ENCODE measurements around the gene CD82.
A peak's percentile ranks its signal among the peaks of the same experiment; 100 is the strongest.

Gene CD82

DNA sequence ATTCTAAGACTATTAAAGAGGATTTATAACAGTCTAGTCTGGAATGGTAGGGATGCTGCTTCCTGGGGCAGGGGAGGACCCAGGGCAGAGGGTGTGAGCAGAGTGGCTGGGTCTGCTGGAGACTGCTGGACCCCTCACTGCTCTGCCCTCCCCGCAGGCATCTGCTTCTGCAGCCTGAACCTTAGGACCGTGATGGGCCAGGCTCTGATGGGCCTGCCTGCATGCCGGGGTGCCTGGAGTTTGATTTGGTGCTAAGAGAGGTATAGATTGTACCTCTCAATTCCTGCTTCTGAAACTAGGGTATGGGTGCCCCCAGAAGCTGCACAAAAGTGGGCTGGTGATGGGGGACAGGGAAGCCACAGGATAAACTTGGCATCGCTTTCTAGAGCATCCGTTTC lies 54.9 kb downstream of the CD82 start:
- no peak overlapping the region for H3K4me3 ChIP-seq (ENCODE audit: low read length)
- TF ChIP-seq, protein P1, sequence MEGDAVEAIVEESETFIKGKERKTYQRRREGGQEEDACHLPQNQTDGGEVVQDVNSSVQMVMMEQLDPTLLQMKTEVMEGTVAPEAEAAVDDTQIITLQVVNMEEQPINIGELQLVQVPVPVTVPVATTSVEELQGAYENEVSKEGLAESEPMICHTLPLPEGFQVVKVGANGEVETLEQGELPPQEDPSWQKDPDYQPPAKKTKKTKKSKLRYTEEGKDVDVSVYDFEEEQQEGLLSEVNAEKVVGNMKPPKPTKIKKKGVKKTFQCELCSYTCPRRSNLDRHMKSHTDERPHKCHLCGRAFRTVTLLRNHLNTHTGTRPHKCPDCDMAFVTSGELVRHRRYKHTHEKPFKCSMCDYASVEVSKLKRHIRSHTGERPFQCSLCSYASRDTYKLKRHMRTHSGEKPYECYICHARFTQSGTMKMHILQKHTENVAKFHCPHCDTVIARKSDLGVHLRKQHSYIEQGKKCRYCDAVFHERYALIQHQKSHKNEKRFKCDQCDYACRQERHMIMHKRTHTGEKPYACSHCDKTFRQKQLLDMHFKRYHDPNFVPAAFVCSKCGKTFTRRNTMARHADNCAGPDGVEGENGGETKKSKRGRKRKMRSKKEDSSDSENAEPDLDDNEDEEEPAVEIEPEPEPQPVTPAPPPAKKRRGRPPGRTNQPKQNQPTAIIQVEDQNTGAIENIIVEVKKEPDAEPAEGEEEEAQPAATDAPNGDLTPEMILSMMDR (conservative IDR thresholded peaks at IDR 0.05; ENCODE audit: low read length): no peak
- DNase-seq (ENCODE audit: low read depth): no peak

DNA sequence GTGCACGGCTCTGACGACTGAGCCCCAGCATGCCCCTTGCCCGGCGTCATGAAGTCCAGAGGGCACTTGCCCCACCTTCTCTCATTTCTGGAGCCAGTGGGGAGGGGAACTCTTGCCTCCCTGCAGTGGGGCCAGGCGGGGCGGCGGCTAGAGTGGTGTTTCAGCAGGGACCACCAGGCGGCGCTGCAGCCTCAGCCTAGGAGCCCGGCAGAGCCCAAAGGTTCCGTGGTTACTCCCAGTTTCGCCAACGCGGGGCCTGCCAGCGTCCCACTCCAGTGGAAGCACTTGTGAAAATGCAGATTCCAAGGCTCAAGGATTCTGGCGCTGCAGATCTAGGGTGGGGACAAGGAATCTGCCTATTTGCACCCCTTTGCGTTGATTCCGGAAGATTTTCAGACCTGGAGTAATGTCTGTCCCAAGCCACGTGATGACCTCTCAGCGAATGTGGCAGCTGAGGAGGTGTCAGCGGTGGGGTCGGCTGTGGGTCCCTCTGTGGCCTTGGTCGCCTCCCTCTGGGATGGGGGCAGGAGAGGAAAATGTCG lies 55.7 kb downstream of the CD82 start:
- peak overlapping the region; percentile 36 for H3K4me3 ChIP-seq (ENCODE audit: low read length)
- peak; percentile 46 for DNase-seq (ENCODE audit: low read depth)
- TF ChIP-seq, protein P1 (conservative IDR thresholded peaks at IDR 0.05; ENCODE audit: low read length): peak; percentile 90

DNA sequence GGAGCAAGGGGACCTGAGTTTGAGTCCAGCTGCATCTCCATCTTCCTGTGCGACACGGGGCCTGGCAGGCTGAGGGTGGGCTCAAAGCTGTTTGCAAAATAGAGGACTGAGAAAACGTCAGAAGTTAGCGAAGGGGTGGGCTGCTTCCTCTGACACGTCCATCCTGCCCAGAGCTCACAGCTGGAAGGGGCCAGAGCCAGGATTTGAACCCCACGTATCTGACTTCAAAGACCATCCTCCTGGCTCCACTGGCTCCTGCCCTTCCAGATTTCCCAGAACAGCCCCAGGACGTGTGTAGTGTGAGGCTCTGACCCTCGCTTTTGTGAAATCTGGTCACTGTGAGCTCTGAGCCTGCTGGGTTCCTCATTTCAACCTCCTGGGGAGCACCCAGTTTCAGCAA lies 56.3 kb downstream of the CD82 start:
- DNase-seq (ENCODE audit: low read depth): no peak
- H3K4me3 ChIP-seq (ENCODE audit: low read length): no peak overlapping the region
- TF ChIP-seq, protein P1 (conservative IDR thresholded peaks at IDR 0.05; ENCODE audit: low read length): no peak

DNA sequence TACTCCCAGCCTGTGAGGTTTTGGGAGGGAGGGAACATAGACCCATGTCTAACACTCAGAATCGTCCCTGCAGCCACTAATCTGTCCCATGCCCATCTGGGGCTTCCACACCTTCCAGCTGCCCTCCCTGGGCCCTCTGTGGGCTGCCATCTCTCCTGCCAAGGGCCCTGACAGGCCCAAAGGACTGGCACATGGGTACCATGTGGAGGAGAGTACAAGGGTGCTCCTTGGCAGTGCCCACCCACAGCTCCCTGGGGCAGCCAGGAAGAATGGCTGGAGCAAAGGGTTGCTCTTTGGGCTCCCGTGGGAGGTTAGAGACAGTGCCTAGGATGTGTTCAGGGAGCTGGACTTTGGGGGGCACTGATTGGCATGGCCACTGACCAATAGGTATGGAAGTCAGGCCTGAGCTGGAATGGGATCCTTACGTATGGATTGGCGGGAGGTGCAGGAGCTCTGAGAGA lies 56.8 kb downstream of the CD82 start:
- no peak for DNase-seq (ENCODE audit: low read depth)
- no peak overlapping the region for H3K4me3 ChIP-seq (ENCODE audit: low read length)
- TF ChIP-seq, protein P1 (conservative IDR thresholded peaks at IDR 0.05; ENCODE audit: low read length): no peak

DNA sequence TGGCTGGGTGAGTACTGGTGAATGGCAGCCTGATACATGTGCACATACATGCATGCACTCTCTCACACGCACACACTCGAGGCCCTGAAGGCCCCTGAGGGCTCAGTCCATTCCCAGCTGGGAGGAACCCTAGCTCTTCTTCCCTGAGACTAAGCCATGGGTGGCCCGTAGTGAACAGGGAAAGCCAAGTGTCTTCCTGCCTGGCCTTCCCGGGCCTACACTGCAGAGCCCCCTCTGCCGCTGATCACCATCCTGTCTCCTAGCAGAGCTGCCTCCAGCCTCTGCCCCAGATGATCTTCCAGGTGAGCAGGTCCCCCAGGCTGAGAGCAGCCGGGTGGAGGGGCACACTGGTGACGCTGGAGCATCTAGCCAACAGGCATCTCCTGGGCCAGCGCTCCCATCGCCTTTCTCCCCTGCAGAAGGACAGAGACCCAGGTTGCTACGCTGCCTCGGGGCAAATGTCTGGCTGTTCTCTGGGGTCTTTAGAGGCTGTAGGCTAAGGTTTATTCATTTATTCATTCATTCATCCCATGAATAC lies 57.3 kb downstream of the CD82 start:
- no peak for DNase-seq (ENCODE audit: low read depth)
- no peak overlapping the region for H3K4me3 ChIP-seq (ENCODE audit: low read length)
- TF ChIP-seq, protein P1 (conservative IDR thresholded peaks at IDR 0.05; ENCODE audit: low read length): no peak

DNA sequence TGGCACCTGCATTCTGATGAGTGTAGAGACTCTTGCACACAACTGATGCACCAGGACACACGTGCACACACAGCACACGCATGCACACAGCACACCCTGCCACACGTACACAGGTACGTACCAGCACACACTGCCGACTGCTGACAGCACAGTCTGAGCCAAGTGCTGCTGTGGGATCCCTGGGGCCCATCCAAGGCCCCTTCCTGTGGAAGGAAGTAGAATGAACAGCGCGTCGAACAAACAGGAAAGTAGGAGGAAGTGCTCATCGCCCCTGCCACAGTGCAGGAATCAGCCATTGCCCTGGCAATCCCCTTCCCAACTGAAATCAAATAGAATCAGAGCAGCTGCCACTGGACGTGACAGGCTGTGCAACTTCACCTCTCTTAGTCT lies 57.9 kb downstream of the CD82 start:
- TF ChIP-seq, protein P1 (conservative IDR thresholded peaks at IDR 0.05; ENCODE audit: low read length): no peak
- DNase-seq (ENCODE audit: low read depth): no peak
- H3K4me3 ChIP-seq (ENCODE audit: low read length): no peak overlapping the region

DNA sequence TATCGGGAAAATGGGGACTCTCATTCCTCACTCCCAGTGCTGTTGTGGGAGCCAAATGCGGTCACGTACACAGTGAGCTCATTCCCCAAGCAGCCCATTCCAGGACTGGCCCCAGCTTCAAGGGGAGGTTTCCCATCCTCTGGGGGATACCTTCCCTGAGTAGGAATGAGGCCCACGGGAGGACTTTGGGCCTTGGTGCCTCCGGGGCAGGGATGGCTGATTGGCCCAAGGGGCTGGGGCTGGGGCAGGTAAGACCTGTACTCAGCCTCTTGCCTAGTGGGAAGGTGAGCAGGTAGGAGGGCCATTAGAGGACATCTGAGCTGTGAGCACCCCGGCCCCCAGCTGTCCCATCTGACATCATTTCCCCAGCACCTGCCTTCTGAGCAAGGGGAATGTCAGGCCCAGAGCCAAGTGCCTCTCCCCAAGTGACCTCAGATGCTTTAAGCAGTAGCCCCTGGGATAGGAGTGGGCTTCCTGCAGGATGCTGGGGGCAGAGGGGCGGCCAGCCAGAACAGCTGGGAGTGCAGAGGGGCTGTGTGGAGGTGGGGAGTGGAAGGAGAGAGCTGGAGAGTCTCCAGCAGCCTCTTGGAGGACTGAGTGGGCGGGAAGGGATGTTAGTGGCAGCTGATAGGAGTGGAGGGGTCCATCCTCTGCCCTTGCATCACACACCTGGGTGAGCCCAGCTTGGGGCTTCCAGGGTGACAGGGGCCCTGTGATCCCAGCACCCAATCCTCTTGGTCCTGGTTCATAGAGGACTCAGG lies 58.4 kb downstream of the CD82 start:
- TF ChIP-seq, protein P1 (conservative IDR thresholded peaks at IDR 0.05; ENCODE audit: low read length): no peak
- no peak overlapping the region for H3K4me3 ChIP-seq (ENCODE audit: low read length)
- DNase-seq (ENCODE audit: low read depth): no peak
